GM12878 (cell line): ENCODE measurements around the gene PDLIM5. TPM values are rescaled to one million over a fixed set of nuclear protein-coding genes. Genes with fewer than 3 reads are reported as not detected.

Experiments
- ATAC-seq: fragments of 200-7000 bp; cut with Tn5 transposase; 3 replicates; pipeline ENCODE4 v1.9.1; 2020; ENCODE audit warnings: mild to moderate bottlenecking, moderate library complexity
- BruUV-seq: library from RNA; stranded (reverse); fragments of 400-500 nt; replicated peaks from 2 replicates; lab custom pipeline; 2021; lab: Mats Ljungman, UMichigan
- CTCF ChIA-PET: fragments of 300-600 bp; sonication (Branson Sonifier 250); formaldehyde crosslinking; extraction: SDS; loops from one replicate; lab custom pipeline; 2021; ENCODE audit warnings: inconsistent platforms; lab: Yijun Ruan, JAX
- POLR2A ChIA-PET: fragments of 350-600 bp; formaldehyde crosslinking; extraction: SDS; loops from one replicate; lab custom pipeline; 2021; ENCODE audit warnings: inconsistent platforms; lab: Charles Lee
- RAD21 ChIA-PET: fragments of 300-600 bp; sonication (Branson Sonifier 250); formaldehyde crosslinking; loops from one replicate; lab custom pipeline; 2023; ENCODE audit warnings: antibody characterized with exemption; ENCODE audit not compliant: unreplicated experiment; lab: Charles Lee
- SMC1A ChIA-PET: fragments of 300-600 bp; sonication (Branson Sonifier 250); formaldehyde crosslinking; loops from one replicate; lab custom pipeline; 2023; ENCODE audit not compliant: unreplicated experiment, uncharacterized antibody; lab: Charles Lee
- DNase-seq: peaks from one replicate; pipeline ENCODE4 v3.0.0-alpha.2; 2011; ENCODE audit warnings: low read depth, low spot score
- FAIRE-seq: peaks from 3 replicates; lab custom pipeline; 2011; peaks lifted over from hg19 to GRCh38; lab: Jason Lieb, UNC
- H2AFZ ChIP-seq: 2 replicates; pipeline ENCODE4 v1.6.0; 2011; ENCODE audit warnings: low read depth, low read length, control low read depth; ENCODE audit not compliant: control insufficient read depth
- H3K27ac ChIP-seq: 2 replicates; pipeline ENCODE4 v1.5.1; 2011; ENCODE audit warnings: control low read depth; ENCODE audit not compliant: control insufficient read depth, insufficient read depth
- H3K27me3 ChIP-seq, 2 experiments: replicated peaks in 1 of 2; 2 replicates each; pipeline versions ENCODE4 v1.6.0 to v1.6.1; 2011; ENCODE audit warnings: low read length in 1 of 2; ENCODE audit not compliant: control insufficient read depth in 2 of 2, insufficient read depth in 2 of 2
- H3K36me3 ChIP-seq, 2 experiments: 2 replicates each; pipeline ENCODE4 v1.5.1; 2011; ENCODE audit warnings: low read length in 1 of 2; ENCODE audit not compliant: control insufficient read depth in 2 of 2, insufficient read depth in 2 of 2
- H3K4me1 ChIP-seq: 2 replicates; pipeline ENCODE4 v1.6.1; 2011; ENCODE audit warnings: mild to moderate bottlenecking, low read length, moderate library complexity, mixed read lengths; ENCODE audit not compliant: control insufficient read depth, insufficient read depth
- H3K4me2 ChIP-seq: 2 replicates; pipeline ENCODE4 v1.6.0; 2011; ENCODE audit warnings: control low read depth; ENCODE audit not compliant: control insufficient read depth, insufficient read depth
- H3K4me3 ChIP-seq: fragments of 200-600 bp; sonication (generic); 2 replicates; pipeline ENCODE4 v1.5.1; 2016
- H3K79me2 ChIP-seq: 2 replicates; pipeline ENCODE4 v1.6.0; 2011; ENCODE audit warnings: low read length; ENCODE audit not compliant: control insufficient read depth, insufficient read depth
- H3K9ac ChIP-seq: 2 replicates; pipeline ENCODE4 v1.8.0; 2011; ENCODE audit warnings: low read length, control low read depth, mixed read lengths; ENCODE audit not compliant: control insufficient read depth, insufficient read depth
- H3K9me3 ChIP-seq: replicated peaks from 3 replicates; pipeline ENCODE4 v1.5.1; 2011; ENCODE audit warnings: mild to moderate bottlenecking, low read length; ENCODE audit not compliant: control insufficient read depth, insufficient read depth
- H4K20me1 ChIP-seq: 2 replicates; pipeline ENCODE4 v1.6.0; 2011; ENCODE audit not compliant: control insufficient read depth, insufficient read depth
- CBX3 ChIP-seq: fragments of 200-600 bp; sonication (generic); IDR thresholded peaks from 2 replicates; pipeline ENCODE4 v1.6.1; 2016; ENCODE audit warnings: low read depth, borderline replicate concordance
- TARDBP ChIP-seq: IDR thresholded peaks from 2 replicates; pipeline ENCODE4 v1.6.1; 2016; ENCODE audit warnings: borderline replicate concordance
- ZBTB40 ChIP-seq: fragments of 450-650 bp; IDR thresholded peaks from 2 replicates; pipeline ENCODE4 v1.6.1; 2016; ENCODE audit warnings: mild to moderate bottlenecking, moderate library complexity, borderline replicate concordance
- WGBS: methylation state at CpG from one replicate; pipeline ENCODE4 v1.1.6; 2016; ENCODE audit warnings: low lambda C conversion rate; ENCODE audit not compliant: insufficient replicate concordance, insufficient coverage; ENCODE audit errors: missing lambda C conversion rate; 5-methylcytosine and 5-hydroxymethylcytosine counted together
- in situ Hi-C: fragments of 300-500 bp; cut with MboI; formaldehyde crosslinking; loops from 9 replicates; pipeline ENCODE4 v1.14.3; 2018; ENCODE audit warnings: mixed read lengths
- intact Hi-C: fragments of 100-400 bp; cut with micrococcal nuclease; formaldehyde crosslinking; loops from one replicate; pipeline ENCODE4 v1.14.2; 2022; ENCODE audit not compliant: unreplicated experiment
- polyA plus RNA-seq, 11 experiments: library from polyadenylated mRNA; depleted of rRNA in 4 of 11; unstranded in 6 of 11; stranded (reverse) in 5 of 11; fragments of >200 nt; fragmentation: Nextera tagmentation in 4 of 11; fragmentation: Illumina TruSeq in 1 of 11; extraction: Ambion mirVana in 4 of 11; extraction: Trizol in 1 of 11; gene quantifications; 1 replicate in 1 of 11; 2 replicates in 10 of 11; pipeline versions ENCODE4 v1.2.1 to v1.2.3, GENCODE V29; 2011 to 2016; ENCODE audit warnings: inconsistent platforms in 2 of 11, missing spikeins in 2 of 11, low read depth in 1 of 11
- total RNA-seq, 4 experiments: library from RNA; depleted of rRNA in 3 of 4; stranded (reverse); fragments of >200 nt in 3 of 4; fragmentation: Illumina TruSeq in 1 of 4; extraction: Trizol in 1 of 4; gene quantifications; 2 replicates each; pipeline versions ENCODE4 v1.2.1 to v1.2.3, GENCODE V29; 2013 to 2021

The PDLIM5 gene
- total and polyA plus RNA-seq, 10 of the 15 experiments (the other 5 are each of a cell fraction or from before 2014, with no cell fraction given), result 10.0 to 52.9 (median 20.7) TPM

- Histone ChIP-seq H3K27ac (no peak overlapping the region), H3K4me1 (no peaks in the 10 kb centered on the region), H3K36me3 (no peaks in the 10 kb centered on the region), H3K27me3 (no peaks in the 10 kb centered on the region), H4K20me1 (no peaks in the 10 kb centered on the region), H3K9ac (no peak overlapping the region), H3K9me3 (no peaks in the 10 kb centered on the region), H3K4me2 (no peak overlapping the region), H3K79me2 (no peaks in the 10 kb centered on the region), H2AFZ (no peak overlapping the region), H3K4me3 (no peak overlapping the region)
- intact Hi-C loops, result no loop called here
- ChIA-PET RAD21 (no interaction called here), SMC1A (no interaction called here), POLR2A (no interaction called here), CTCF (no interaction called here)
- no peak for FAIRE-seq
- 53% methylated on average over 1 of the region's 1 CpG for WGBS
- ATAC-seq, result peak; percentile 17; the same call in 1 of the 3 replicates
- TF ChIP-seq TARDBP, result no peak
- no peak for TF ChIP-seq CBX3
- no peak for TF ChIP-seq ZBTB40
- no peak for DNase-seq
- no TSS peak for BruUV-seq
- in situ Hi-C loops, result no loop called here
Observed at GRCh38 chr4:94548571-94548970, 96.8 kb downstream of the PDLIM5 start.
